ENCODE results near the gene PTPRA.

- TF ChIP-seq TAF1 (IDR thresholded peaks at IDR 0.05; ENCODE audit: low read depth, low read length) (no peak), POLR2AphosphoS5 (IDR thresholded peaks at IDR 0.05; ENCODE audit: low read depth, low read length) (no peak), POLR2A (IDR thresholded peaks at IDR 0.05; ENCODE audit: low read depth, low read length) (no peak), SPI1 (IDR thresholded peaks at IDR 0.05; ENCODE audit: low read depth, low read length) (no peak), PAX5 (IDR thresholded peaks at IDR 0.05; ENCODE audit: insufficient read depth, low read length, severe bottlenecking) (no peak), POU2F2 (IDR thresholded peaks at IDR 0.05; ENCODE audit: low read depth, low read length) (no peak)
Observed at GRCh38 chr20:2871661-2872458, 1.4 kb upstream of the PTPRA start.

All from GM12891 (cell line).